NCI-H1417 (cell line): ENCODE data around the gene RDH5.

Experiments used
- DNase-seq, 3 experiments: peaks; one replicate each; lab custom pipeline; 2025; lab: John Stamatoyannopoulos, UW

The RDH5 gene

DNA sequence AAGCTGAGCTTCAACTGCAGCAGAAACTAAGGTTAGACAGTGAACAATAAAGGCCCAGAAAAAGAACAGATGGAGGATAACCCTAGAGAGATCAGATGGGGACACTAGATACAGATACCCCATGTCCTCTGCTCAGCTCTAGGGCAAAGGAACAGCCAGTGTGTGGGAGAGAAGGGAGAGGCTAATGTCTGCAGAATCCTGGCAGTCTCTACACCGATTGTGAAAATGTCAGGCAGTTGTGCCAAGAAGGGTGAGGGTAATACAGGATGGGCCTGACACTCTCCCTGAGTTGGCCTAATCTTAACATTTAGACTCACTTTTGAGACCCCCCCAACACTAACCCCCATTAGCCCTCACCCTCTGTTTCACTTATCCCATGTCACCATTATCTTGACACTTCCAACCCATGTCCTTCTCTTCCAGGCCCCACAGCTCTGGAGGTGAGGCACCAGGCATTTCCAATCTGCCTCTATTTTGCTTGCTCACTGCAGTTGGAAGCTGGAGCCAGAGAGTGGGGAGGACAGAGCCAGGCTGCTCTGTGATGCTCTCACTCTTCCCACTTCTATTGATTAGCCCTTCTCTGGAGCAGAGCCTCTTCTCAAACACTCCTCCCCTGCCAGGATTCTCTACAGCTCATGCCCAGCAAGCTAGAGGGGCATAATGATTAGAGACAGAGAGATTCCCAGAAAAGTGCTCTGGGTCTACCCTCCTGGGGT lies 7.3 kb upstream of the RDH5 start:
- DNase-seq, result no peak

DNA sequence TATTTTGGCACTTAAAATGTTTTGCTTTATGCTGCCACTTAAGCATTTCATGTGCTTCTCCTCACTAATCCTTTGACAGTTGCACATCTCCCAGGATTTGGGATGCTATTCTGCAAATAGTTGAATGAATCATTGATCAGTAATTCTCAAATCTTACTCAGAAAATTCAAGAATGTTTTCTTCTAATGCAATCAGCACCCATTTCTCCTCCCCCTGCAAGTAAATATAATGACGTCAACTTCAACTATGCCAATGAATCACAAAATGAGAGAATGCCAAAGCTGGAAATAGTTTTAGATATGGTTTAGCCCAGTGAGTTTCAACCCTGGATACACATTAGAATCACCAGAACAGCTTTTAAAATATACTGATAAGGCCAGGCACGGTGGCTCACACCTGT lies 6.5 kb upstream of the RDH5 start:
- DNase-seq, result no peak

DNA sequence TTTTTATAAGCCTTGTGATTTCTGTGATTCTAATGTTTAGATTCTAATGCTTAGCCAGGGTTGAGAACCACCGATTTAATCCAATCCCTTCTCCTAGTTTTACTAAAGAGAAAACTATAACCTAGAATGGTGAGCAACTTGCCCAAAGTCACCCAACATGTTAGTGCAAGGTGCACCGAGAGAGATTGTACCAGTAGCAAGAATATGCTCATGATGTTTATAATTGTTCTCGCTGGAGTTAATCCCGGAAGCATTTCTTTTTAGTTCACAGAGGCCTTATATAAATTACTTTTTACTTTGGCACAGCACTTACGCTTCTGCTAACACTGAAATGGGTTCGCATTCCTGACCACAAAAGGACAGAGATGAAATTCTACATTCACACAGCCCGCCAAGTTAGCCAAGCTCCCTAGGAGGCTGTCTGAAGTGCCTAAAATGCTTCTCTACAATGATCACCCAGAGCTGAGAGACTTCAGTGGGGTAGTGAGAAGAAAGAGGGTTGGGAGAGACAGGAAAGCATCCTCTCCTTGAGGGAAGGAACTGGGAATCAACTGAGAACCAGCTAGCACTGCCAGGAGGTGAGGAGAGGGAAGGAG lies 4.9 kb upstream of the RDH5 start:
- peak in 1 of 3 experiments; percentile 62 for DNase-seq

DNA sequence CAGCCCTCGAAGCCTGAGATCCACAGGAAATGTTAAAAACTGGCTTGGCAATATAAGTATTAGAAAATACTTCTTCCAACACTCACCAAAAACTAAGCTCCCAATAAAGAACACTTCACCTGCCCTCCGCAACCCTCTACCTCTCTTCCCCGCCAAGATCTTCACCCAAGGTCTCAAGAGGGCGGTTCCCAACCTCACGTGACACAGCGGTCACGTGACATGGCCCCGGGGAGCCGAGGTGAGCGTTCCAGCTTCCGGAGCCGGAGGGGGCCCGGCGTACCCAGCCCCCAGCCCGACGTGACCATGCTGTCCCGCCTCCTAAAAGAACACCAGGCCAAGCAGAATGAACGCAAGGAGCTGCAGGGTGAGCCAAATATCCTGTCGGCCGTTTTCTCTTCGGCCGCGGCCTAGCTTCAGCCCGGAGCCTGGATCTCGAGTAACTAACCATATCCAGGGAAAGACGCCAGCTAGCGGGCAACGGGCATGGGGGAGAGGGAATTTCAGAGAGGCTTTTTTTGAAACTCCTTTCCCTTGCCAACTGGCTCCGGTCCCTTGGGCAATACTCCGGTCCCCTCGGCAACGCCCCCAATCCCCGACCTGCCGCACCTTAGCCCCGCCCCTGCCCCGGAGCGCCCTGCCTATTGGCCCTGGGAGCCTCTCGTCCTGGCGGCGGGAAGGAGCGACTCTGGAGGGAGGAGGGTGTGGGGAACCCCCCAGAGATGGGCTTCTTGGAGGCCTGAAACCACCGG lies 4.2 kb upstream of the RDH5 start, which contains the start of gene BLOC1S1:
Gene BLOC1S1, plus strand, starts transcription at position 214 of the 749 bp plus-strand sequence. Its CDS starts 6 bp downstream, at position 220.
- peak; percentile 97 to 98 (median 98) for DNase-seq

DNA sequence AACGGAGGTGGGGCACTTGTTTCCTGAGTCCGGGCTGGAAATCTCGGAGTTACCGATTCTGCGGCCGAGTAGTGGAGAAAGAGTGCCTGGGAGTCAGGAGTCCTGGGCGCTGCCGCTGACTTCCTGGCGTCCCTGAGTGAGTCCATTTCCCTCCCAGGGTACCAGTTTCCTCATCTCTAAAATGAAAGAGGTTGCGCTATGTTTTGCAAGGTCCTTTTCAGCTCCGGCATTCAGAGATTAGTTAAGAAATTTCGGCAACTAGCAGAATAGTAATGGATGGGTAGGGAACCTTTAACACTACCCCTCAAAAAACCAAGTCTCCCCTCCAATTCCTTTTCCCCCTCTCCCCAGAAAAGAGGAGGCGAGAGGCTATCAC lies 3.6 kb upstream of the RDH5 start:
- no peak for DNase-seq

DNA sequence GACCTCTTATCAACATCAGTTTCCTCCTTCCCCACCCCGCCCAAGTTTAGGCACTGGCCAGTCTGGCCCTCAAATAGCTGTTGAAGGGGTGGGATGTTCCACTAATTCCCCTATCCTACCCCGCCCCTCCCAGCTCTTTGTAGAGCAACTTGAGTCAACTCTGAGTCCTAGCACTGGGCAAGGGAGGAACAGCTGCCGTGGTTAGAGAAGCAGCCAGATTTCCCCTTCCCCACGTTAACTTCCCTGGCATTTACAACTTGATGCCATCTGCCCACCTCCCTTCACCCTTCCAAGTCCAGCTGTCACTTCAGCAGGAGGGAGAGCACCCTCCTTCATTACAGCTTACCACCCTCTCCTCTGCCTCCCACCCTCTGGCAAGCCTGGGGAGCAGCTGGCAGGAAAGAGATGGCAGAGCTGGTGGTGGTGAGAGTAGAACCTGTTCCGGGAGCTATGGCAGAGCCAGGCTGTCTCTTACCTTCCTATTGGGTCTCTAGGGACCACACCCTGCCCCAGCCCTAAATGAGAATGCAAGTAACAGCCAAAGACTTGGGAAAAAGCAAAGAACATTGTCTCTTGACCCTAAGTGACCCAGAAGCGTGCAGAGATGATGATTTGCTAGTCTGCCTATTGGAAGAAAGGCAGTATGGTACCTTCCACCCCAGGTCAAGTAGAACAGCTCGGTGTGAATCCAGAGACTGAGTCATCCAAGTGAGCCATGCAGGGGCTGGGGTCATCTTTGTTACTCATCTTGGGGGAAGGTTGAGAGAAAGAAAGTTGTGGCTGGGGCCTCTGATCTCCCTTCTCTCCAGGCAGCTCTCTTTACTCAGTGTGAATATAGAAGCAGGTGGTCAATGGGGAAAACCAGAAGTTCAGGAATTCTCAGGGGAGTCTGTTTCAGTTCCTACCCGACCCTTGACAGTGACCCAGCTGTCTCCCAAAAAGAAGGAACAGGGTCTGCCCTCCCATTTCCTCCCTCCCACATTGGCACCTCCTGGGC lies 2.9 kb upstream of the RDH5 start:
- no peak for DNase-seq

DNA sequence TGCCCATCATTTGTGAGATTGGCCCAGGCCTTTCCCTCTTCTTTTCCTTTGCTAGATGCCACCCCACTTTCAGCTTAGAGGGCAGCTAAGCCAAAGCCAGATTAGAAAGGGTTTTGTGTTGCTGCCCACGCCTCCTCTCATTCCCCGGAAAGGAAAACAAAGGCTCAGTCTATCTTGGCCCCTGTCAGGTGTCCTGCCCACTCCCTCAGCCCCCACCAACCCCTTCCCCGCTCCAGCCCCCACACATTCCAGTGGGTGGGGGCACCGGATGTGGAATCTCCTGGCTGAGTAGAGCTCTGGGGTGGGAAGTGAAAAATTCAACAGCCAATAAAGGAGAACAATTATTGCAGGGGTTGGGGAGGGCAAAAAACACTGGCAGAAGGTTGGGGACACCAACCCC lies 2.2 kb upstream of the RDH5 start:
- no peak for DNase-seq

DNA sequence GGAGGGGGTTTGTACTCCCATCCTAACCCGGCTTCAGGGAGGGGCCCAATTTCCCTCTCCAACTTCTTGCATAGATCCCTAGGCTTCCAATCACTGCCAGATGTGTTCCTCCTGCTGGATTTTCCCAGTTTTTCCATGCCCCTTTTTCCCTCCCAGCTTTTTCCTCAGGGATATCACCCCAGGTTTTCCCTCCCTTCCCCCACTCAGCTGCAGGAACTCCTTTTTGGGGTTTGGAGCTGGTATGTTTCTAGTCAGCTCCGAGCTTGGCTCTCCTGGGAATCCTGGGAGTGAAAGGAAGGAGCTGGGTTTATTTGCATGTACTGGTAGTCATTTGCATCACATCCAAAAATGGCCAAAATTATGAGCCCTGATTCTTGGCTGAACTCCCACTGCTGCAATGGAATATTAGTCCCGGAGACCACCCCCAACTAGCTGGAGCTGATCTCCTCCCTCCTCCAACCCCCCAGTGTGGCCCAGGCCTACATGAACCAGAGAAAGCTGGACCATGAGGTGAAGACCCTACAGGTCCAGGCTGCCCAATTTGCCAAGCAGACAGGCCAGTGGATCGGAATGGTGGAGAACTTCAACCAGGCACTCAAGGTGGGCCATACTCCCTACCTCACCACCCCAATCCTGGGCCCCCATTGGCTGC lies 1.4 kb upstream of the RDH5 start:
- DNase-seq, result no peak

DNA sequence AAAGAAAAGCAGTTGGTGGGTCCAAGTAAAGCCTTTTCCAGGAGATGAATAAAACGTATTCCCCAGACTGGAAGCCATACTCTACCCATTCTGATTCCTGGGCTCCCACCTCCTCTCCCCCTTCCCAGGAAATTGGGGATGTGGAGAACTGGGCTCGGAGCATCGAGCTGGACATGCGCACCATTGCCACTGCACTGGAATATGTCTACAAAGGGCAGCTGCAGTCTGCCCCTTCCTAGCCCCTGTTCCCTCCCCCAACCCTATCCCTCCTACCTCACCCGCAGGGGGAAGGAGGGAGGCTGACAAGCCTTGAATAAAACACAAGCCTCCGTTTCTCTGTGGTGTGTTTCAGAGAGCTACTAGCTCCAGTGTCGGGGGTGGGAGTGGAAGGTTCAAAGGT lies 822 bp upstream of the RDH5 start:
- no peak for DNase-seq

DNA sequence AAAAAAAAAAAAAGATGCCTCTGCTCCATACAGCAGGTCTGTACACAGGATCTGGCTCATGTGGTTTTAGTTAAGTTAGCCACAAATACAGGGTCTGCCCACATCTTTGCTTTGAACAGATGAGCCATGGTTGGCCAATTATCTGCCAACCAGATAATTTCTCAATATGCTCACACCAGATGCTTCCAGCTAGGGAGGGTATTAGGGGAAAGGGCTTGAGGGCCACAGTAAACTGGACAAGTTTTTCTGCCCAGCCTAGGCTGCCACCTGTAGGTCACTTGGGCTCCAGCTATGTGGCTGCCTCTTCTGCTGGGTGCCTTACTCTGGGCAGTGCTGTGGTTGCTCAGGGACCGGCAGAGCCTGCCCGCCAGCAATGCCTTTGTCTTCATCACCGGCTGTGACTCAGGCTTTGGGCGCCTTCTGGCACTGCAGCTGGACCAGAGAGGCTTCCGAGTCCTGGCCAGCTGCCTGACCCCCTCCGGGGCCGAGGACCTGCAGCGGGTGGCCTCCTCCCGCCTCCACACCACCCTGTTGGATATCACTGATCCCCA lies 776 bp downstream of the RDH5 start:
- peak in 2 of 3 experiments; percentile 9 to 17 for DNase-seq

DNA sequence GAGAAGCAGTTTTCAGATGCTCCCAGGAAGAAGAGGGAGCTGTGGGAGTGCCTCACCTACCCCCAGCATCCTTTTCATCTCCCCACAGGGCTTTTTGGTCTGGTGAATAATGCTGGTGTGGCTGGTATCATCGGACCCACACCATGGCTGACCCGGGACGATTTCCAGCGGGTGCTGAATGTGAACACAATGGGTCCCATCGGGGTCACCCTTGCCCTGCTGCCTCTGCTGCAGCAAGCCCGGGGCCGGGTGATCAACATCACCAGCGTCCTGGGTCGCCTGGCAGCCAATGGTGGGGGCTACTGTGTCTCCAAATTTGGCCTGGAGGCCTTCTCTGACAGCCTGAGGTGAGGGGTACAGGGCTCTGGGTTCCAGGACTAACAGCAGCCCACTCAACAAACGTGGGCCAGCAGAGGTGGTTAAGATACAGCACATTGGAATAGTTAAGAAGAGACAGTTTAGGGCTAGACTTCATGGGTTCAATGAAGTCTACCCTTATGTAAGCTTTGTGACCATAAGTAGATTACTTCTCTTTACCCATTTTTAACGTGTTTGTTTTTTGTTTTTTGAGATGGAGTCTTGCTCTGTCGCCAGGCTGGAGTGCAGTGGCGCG lies 1.5 kb downstream of the RDH5 start:
- DNase-seq, result no peak

DNA sequence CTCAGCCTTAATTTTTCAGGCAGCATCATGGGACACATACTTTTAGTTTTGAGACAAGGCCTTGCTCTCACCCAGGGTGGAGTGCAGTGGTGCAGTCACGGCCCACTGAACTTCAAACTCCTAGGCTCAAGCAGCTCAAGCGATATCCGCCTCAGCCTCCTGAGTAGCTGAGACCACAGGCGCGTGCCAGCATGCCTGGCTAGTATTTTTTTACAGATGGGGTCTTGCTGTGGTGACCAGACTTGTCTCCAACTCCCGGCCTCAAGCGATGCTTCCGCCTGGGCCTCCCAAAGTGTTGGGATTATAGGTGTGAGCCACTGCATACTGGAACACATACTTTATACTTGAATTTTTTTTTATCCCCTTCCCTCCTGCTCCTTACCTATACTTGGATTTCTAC lies 2.8 kb downstream of the RDH5 start:
- DNase-seq, result no peak

DNA sequence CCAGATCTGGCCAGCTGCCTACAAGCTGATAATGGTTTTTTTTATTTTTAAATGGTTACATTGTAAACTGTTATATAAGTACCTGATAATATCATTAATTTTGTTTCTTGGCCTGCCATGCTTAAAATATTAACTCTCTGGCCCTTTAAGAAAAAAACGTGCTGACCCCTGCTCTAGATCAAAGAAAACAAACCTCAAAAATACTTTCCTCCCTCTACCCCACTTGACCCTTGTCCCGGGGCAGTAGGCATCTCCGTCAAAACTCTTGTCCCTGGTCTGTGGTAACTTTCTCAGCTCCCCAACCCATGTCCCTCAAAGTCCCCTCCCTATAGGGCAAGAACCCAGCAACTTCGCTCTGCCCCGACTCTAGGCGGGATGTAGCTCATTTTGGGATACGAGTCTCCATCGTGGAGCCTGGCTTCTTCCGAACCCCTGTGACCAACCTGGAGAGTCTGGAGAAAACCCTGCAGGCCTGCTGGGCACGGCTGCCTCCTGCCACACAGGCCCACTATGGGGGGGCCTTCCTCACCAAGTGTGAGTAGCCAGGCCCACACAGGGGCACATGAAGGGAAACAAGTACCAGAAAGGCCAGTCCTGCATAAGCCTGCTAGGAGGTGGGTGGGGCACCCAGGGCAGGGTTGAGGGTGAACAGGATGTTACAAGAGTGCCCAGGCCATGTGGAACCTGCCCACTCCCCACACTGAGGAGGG lies 3.5 kb downstream of the RDH5 start:
- no peak for DNase-seq

DNA sequence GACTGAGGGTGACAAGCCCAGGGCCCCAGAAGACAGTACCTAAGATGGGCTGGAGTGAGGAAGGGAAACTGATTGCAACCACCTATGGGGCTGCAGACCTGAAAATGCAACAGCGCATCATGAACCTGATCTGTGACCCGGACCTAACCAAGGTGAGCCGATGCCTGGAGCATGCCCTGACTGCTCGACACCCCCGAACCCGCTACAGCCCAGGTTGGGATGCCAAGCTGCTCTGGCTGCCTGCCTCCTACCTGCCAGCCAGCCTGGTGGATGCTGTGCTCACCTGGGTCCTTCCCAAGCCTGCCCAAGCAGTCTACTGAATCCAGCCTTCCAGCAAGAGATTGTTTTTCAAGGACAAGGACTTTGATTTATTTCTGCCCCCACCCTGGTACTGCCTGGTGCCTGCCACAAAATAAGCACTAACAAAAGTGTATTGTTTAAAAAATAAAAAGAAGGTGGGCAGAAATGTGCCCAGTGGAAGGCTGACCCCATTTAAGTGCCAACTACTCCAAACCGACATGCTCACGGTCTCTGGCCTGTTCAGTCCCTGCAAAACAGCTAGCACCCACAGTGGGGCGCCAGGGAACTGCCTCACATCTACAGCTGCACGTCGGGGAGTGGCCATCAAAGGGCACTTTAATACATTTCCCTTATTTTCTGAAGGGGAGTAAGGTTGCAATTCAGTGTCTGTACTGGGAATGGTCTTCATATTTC lies 4.2 kb downstream of the RDH5 start:
- peak; percentile 44 to 55 (median 51) for DNase-seq

DNA sequence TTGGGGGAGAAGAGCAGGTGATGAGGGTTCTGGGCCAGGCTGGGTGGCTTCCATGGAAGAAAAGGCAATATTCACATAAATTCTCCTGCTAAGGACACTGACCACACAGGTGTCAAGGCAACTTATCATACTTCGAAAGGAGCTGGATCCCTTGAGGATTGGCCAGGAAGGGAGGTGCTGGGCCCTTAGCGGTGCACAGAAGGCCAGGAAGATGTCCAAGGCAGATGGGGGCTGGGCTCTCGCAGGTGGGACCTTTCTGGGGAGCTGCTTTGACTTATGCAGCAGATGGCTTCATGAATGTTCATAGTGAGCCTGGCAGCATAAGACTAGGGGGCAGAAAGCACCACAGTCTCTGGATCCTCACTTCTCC lies 4.7 kb downstream of the RDH5 start:
- DNase-seq, result no peak

DNA sequence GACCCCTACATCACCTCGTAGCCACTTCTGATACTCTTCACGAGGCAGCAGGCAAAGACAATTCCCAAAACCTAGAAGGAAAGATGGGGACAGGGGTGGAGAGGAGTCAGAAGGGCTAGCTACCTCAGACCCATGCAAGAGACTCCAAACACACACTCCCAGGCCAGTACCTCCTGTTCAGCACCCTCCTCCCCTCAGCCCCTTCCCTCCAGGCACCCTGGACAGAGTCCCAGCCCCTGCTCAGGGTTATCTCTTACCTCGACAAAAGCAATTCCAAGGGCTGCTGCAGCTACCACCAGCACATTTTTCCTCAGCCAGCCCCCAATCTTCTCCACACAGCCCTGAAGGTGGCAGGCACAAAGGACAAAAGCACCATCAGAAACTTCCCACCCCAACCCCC lies 5.4 kb downstream of the RDH5 start:
- no peak for DNase-seq

DNA sequence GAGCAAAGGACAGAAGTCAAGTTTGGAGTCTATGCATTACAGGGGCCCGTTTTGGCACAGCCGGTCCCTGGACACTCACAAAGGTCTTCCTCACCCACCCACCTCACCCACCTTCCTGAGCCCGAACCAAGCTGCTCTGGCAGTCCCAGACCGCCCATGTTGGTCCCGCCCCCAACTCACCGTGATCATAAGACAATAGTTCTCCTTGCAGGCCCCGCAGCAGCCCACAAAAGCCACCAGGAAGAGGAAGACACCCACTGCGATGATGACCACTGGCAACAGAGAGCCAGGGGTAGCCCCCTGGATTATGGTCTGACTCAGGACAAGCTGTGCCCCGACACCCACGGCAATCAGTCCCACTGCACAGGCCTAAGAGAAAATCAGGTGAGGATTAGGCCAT lies 6.8 kb downstream of the RDH5 start:
- no peak for DNase-seq

DNA sequence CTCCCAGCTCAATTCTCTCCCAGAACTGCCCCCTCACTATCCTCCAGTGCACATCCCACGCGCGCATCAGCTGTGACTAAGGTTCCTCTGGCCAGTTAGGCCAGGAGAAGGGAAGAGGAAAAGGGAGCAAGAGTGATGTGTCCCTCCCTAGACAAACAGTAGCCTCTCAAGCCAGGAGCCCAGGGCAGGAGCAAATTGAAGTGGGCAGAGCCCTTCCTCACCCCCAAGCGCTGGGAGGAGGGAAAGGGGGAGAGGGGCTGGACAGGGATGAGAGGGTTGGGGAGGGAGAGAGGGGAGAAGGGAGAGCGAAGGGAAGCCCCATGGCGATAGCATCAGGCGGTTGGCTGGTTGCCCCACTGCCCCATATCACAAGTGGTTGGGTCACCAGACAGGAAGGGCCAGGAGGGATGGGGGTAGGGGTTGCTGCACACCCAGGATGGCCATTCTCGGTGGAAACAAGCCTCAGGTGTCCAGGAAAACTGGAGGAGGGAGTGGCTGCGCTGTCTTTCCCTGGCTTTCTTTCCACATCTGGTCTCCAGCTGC lies 7.5 kb downstream of the RDH5 start:
- peak in 2 of 3 experiments; percentile 58 to 69 for DNase-seq
